ENCODE measurements around the gene FZD10.

The FZD10 gene

DNA sequence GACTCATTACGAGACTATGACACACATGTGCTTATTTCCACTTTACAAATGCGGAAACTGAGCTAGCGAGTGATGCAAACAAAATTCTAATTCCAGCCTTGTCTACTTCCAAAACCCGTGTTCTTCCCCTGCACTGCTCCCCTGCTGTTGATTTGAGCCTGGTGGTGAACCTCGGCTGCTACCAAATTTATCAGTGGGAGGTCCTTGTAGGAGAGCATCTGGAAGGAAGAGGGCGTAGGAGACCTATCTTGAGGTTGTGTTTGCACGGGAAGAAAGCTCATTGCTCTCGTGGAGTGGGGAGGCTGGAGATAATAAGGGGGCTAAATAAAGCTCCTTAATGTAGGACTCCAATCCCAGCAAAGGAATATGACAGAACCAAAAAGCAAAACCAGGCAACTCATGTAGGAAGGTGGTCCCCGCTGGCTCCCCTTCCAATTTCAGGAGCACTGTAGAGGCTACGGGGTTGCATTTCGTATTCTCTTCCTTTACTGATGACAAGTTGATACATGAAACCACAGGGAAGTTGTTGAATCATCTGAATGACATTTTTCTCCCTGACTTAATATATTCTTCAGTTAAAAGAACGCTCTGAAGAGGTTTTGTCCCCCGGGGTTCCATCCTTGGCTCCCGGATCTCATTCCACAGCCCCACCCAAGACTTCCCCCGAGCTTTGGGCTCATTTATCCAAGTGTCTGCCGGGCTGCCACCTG lies 52.6 kb downstream of the FZD10 start:
- no peak for DNase-seq

Measured in NCI-H446 (cell line).